HG03469 (cell line): Measurements from ENCODE around the gene RFK.

ENCODE experiments used
- ATAC-seq: cut with Tn5 transposase; IDR thresholded peaks from one replicate; pipeline ENCODE4 v1.9.1; 2021; ENCODE audit warnings: mild to moderate bottlenecking, moderate library complexity, moderate number of reproducible peaks; ENCODE audit not compliant: unreplicated experiment

The RFK gene

GRCh38 chr9:76413658-76414057, 19.4 kb upstream of the RFK start:
- no peak for ATAC-seq

- no peak for ATAC-seq
Measured at GRCh38 chr9:76412638-76413037, 18.4 kb upstream of the RFK start.

GRCh38 chr9:76405868-76406267, 11.6 kb upstream of the RFK start:
- ATAC-seq, result no peak

GRCh38 chr9:76405340-76405739, 11.1 kb upstream of the RFK start:
- no peak for ATAC-seq

- no peak for ATAC-seq
Measured at GRCh38 chr9:76404401-76404800, 10.2 kb upstream of the RFK start.

GRCh38 chr9:76403352-76403751, 9.1 kb upstream of the RFK start:
- peak; percentile 90 for ATAC-seq

- no peak for ATAC-seq
Measured at GRCh38 chr9:76401580-76402354, 7.5 kb upstream of the RFK start.

GRCh38 chr9:76401176-76401575, 7.0 kb upstream of the RFK start:
- no peak for ATAC-seq

GRCh38 chr9:76400534-76401096, 6.4 kb upstream of the RFK start:
- ATAC-seq, result no peak

GRCh38 chr9:76399856-76400255, 5.6 kb upstream of the RFK start:
- ATAC-seq, result no peak

GRCh38 chr9:76396597-76396996, 2.4 kb upstream of the RFK start:
- ATAC-seq, result no peak

GRCh38 chr9:76396144-76396543, 1.9 kb upstream of the RFK start:
- no peak for ATAC-seq

- ATAC-seq, result no peak
Measured at GRCh38 chr9:76395381-76395780, 1.2 kb upstream of the RFK start.

- peak; percentile 36 for ATAC-seq
Measured at GRCh38 chr9:76394960-76395252, 680 bp upstream of the RFK start.

GRCh38 chr9:76390656-76391055, 3.6 kb downstream of the RFK start:
- no peak for ATAC-seq

- ATAC-seq, result no peak
Measured at GRCh38 chr9:76379494-76379893, 14.7 kb downstream of the RFK start.

- no peak for ATAC-seq
Measured at GRCh38 chr9:76378367-76379073, 15.7 kb downstream of the RFK start.

GRCh38 chr9:76377791-76378190, 16.4 kb downstream of the RFK start:
- ATAC-seq, result no peak

GRCh38 chr9:76374783-76375559, 19.3 kb downstream of the RFK start:
- no peak for ATAC-seq

GRCh38 chr9:76373784-76374474, 20.3 kb downstream of the RFK start:
- ATAC-seq, result no peak

GRCh38 chr9:76373173-76373783, 20.9 kb downstream of the RFK start:
- ATAC-seq, result no peak
